Kidney capillary endothelial cell (primary cell): ENCODE measurements around the gene MYADM.

Experiments
- DNase-seq: peaks from one replicate; pipeline ENCODE4 v3.0.0-alpha.2; 2018; ENCODE audit warnings: low spot score

The MYADM gene

GRCh38 chr19:53885036-53885435 is 17.4 kb downstream of the MYADM start:
- no peak for DNase-seq

DNA sequence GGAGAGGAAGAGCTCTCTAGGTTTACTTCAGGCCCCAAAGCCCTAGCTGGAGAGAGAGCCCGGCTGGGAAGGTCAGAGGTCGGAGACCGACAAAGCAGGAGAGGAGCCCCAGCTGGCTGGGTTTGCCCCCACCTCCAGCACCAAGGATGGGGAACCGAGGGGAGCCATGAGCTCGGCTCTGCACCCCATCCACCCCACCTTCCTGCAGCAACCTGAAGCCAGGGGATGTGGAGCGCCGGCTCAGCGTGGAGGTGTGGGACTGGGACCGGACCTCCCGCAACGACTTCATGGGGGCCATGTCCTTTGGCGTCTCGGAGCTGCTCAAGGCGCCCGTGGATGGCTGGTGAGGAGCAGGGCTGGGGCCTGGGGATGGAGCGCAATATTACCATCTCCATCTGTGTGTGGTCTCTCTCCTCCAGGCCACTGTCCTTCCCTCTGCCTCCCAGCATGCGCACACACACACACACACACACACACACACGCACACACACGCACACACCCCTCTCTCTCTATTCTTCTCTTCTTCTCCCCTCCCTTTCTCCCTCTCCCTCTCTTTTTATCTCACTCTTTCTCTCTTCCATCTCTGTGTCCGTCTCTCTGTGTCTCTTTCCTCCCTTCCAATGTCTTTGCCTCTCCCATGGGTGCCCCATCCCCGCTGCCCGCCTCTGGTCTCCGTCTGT is 24.8 kb downstream of the MYADM start:
- no peak for DNase-seq

- no peak for DNase-seq
Measured at GRCh38 chr19:53892981-53893325, 25.3 kb downstream of the MYADM start.

DNA sequence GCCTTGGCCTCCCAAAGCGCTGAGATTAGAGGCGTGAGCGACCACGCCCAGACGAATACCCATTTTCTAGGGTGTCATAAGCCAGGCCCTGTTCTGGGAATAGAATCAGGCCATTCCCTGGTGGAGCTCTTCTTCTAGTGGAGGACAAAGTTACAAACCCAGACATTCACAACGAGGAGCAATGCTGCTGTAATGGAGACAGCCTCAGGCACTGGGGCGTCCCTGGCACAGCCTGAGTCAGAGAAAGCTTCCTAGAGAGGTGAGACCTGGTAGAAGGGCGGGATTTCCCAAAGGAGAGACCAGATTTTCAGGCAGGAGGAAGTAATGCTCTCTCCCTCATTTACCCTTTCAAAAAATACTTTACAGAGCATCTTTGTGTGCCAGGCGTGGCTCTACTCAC is 27.0 kb downstream of the MYADM start:
- no peak for DNase-seq

- DNase-seq = no peak
Measured at GRCh38 chr19:53896682-53897081, 29.0 kb downstream of the MYADM start.

- DNase-seq = no peak
Measured at GRCh38 chr19:53897459-53897858, 29.8 kb downstream of the MYADM start.

DNA sequence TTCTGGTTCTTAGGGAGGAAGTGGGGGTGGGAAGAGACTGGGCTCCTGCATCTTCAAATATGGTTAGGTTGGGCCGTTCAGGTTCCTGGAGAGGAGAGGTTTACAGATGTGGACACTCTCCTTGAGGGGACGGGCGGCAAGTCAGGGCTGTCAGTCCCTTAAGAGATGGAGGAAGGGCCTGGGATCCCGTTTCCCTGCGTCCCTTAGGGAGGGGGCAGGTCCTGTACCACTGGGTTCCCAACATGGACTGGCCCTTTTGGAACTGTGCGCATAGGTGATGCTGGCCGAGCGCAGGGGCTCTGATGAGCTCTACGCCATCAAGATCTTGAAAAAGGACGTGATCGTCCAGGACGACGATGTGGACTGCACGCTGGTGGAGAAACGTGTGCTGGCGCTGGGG is 30.5 kb downstream of the MYADM start:
- no peak for DNase-seq

DNA sequence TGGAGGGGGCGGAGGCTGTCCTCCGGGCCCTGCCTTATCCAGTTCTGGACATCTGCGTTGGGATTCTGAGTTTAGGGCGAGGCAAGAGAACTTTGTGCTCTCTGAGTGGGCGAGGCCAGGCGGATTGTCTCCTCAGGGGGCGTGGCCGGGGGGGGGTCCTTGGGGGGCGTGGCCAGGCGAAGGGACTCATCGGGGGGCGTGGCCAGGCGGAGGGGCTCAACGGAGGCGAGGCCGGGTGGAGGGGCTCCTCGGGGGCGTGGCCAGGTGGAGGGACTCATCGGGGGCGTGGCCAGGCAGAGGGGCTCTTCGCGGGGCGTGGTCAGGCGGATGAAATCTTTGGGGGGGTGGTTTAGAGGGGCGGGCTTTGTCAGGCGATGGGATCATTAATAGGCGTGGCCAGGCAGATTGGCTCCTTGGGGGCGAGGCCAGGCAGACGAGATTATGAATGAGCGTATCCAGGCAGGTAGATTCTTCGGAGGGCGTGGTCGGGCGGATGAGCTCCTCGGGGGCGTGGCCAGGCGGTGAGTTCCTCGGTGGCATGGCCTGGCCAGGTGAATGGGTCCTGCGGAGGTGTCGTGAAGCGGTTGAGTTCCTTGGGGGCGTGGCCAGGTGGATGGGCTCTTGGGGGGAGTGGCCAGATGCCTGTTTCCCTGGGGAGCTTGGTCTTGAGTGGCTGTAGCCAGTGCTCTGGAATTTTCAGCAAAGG is 31.1 kb downstream of the MYADM start:
- no peak for DNase-seq

DNA sequence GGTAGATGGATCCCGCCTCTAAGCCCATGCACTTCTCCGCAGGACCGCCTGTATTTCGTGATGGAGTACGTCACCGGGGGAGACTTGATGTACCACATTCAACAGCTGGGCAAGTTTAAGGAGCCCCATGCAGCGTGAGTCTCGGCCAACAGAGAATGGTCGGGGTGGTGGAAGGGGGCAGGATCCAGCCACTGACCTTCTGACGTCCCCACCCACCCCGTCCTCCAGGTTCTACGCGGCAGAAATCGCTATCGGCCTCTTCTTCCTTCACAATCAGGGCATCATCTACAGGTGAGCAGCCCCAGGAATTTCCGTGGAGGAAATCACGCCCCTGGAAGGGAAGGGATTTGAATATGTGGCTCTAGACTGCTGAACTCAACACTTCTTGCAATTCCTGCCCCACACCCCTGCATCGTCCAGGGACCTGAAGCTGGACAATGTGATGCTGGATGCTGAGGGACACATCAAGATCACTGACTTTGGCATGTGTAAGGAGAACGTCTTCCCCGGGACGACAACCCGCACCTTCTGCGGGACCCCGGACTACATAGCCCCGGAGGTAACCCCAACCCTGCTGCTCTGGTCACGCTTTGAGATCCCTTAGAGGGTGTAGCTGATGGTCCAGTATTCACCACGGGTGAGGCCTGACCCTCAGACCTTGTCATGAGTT is 32.6 kb downstream of the MYADM start:
- DNase-seq = no peak

DNA sequence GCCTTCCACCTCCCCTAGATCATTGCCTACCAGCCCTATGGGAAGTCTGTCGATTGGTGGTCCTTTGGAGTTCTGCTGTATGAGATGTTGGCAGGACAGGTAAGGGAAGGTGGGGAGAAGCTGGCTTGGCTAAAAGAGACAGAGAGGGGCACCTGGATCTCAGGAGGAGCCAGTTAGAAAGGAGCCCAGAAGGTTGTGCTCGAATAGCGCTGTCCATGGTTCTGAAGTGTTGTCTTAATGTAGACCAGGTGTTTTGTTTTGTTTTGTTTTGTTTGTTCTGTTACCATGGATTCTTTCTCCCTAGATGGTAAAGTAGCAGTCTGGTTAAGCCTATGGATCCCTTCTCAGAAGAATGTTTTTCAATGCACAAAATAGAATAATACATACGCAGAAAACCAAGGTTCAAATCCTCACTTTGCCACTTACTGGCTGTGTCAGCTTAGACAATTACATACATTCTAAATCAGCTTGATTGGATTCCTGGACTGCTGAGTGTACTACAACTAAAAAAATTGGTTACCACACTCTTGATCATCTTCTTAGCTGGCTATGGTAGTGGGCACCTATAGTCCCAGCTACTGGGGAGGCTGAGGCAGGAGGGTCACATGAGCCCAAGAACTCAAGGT is 35.5 kb downstream of the MYADM start:
- no peak for DNase-seq

DNA sequence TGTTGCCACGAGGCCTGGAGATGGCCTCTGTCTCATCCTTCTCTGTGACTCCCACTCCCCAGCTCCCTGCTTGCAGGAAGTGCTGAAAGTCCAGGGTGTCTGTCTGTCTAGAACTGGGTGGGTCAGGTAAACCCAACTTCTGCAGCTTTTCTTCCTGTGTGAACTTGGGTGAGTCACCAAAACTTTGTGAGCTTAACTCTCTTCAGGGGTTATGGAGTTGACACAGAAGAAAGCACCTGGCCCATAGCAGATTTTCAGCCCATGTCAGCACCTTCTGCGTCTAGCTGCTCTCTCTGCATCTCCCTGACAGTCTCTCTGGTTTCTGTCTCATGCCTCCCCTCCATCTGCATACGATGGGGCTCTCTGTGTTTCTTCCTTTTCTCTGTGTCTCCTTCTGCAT is 37.2 kb downstream of the MYADM start:
- no peak for DNase-seq

DNA sequence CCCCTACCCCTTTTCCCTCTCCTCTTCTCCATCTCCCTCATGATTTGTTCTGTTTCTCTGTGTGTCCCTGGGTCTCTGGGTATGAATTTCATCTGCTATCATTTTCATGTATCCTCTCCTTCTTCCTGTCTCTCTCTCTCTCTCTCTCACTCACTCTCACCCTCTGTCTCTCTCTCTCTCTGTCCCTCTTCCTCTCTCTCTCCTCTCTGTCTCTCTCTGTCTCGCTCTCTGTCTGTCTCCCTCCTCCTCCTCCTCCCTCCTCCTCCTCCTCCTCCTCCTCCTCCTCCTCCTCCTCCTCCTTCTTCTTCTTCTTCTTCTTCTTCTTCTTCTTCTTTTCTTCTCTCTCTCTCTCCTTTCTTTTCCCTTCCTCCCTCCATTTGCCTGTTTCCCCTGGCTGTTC is 38.1 kb downstream of the MYADM start:
- DNase-seq = no peak

GRCh38 chr19:53906211-53907192 is 38.8 kb downstream of the MYADM start:
- no peak for DNase-seq

- no peak for DNase-seq
Measured at GRCh38 chr19:53907193-53907581, 39.5 kb downstream of the MYADM start.

DNA sequence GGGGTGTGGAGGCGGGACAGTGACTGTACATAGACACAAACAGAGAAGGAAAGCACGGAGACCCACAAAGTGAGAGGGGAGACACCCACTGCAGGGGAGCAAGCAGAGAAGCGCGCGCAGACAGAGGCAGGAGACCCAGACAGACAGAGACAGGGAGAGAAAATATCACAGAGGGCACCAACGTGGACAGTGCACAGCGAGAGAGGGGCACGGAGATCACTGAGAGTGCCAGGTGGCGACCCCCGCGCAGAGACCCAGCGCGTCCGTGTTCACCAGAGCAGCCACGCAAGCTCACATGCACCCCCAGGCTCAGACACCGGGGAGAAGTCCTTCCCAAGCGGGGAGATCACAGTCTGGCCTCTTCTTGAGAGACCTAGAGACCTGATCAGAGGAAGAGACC is 40.0 kb downstream of the MYADM start:
- DNase-seq = no peak

GRCh38 chr19:53908106-53908934 is 40.6 kb downstream of the MYADM start:
- DNase-seq = peak; percentile 40

GRCh38 chr19:53908935-53909415 is 41.3 kb downstream of the MYADM start, which contains the start of gene CACNG7:
Gene CACNG7, plus strand, starts transcription at chr19:53909278. Its CDS starts 3,554 bp downstream, at chr19:53912832.
- DNase-seq = no peak

DNA sequence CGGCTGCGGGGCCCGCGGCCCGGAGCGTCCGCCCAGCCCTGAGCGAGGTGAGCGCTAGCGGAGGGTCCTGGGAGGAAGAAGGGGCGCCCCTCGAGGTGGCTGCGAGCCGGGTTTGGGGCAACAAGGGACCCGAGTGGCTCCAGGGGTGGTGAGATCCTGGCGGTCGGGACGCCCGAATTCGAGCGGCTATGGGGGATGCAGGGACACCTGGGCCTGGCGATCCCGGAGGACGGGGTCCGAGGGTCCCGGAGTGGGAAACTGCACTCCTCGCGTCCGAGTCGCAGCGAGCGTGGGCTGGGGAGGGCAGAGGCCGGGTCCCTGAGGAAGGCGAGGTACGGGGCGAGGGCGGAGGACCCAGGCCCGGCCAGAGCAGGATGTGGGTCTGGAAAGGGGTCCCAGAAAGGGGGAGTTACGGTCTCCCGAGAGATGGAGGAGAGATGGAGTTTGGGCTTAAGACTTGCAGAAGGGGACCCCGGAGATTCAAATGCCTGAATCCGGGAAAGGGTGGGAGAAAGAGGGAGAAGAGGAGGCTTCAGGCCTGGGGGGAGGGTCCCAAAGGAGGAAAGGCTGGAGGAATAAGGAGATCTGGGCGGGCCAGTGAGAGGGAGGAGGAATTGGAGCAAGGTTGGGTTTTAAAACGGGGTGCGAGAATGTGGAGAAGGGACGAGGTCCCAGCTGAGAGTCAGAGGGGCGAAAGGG is 41.9 kb downstream of the MYADM start:
- no peak for DNase-seq

DNA sequence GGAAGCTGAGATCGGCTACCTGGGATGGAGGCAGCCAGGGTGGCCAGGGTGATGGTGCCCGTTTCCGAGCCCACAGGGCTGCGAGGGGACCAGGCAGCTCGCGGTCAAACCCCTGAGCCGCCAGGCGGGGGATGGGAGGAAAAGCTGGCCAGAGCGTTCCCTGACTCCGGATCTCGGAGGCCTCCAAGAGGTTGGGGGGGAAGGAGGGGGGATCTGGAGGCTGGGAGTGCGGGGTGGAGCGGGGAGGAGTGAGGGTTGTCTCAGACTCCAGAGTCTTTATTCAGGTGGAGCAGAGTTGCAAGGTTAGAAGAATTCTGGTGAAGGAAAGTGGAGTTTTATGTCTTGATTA is 42.5 kb downstream of the MYADM start:
- no peak for DNase-seq

DNA sequence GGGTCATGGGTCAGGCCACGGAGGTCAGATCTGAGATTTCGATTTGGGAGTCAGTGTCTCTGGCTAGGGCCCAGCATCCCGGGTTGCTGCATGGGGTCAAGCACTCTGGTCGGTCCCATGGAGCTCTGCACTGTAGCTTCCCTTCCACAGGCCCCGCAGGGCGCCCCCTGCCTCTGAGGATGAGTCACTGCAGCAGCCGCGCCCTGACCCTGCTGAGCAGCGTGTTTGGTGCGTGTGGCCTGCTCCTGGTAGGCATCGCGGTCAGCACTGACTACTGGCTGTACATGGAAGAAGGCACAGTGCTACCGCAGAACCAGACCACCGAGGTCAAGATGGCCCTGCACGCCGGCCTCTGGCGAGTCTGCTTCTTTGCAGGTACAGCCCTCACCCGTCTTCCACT is 45.0 kb downstream of the MYADM start:
- no peak for DNase-seq
